Measurements from ENCODE around the gene RAPGEF2. TPM values are rescaled to one million over a fixed set of nuclear protein-coding genes. Genes with fewer than 3 reads are reported as not detected.

The RAPGEF2 gene
- total and polyA plus RNA-seq, 2 of the 8 experiments (the other 6 are each of a cell fraction or from before 2014, with no cell fraction given), result 24.4 to 48.6 TPM

DNA sequence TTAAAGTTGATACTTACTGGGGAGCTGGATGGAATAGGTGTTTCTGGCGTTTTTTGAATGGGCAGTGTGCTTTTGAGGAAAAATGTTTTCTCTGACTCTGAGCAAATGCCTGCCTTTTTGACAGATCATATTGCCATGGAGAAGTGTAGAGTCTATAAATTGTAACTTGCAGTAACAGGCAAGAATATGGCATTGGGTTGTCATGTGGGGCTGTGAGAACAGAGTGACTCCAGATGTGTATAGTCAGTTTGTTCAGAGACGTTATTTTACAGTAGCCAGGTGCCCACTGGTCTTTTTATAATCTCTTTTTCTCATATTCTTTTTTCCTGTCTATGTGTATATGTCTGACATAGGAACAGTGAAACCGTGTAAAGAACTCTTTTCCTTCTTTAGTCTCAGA is 40.8 kb downstream of the RAPGEF2 start (continued):
- no peak for TF ChIP-seq FOSL1 (IDR thresholded peaks at IDR 0.05; ENCODE audit: insufficient read depth, low read depth, low read length)
- TF ChIP-seq ZNF274 (IDR thresholded peaks at IDR 0.05; ENCODE audit: borderline replicate concordance, extremely low read depth, low read length), result no peak
- TF ChIP-seq BACH1 (IDR thresholded peaks at IDR 0.05; ENCODE audit: low read length), result no peak
- no peak for TF ChIP-seq SP4 (IDR thresholded peaks at IDR 0.05; ENCODE audit: low read length)
- TF ChIP-seq RNF2 (IDR thresholded peaks at IDR 0.05; ENCODE audit: borderline replicate concordance, low read depth, low read length, missing control alignments, poor library complexity, severe bottlenecking), result no peak
- no peak for TF ChIP-seq BCL11A (IDR thresholded peaks at IDR 0.05; ENCODE audit: low read depth in 2 of 2, low read length in 2 of 2)
- no peak for TF ChIP-seq TEAD4 (IDR thresholded peaks at IDR 0.05; ENCODE audit: low read depth, low read length)

Measured in H1 (cell line).